HCT116 (cell line): Measurements from ENCODE around the gene UPK3A. TPM values are rescaled to one million over a fixed set of nuclear protein-coding genes. Genes with fewer than 3 reads are reported as not detected.

ENCODE experiments used
- ATAC-seq: fragments of 200-7000 bp; cut with Tn5 transposase; 2 replicates; pipeline ENCODE4 v1.9.1; 2020; ENCODE audit warnings: mild to moderate bottlenecking, moderate library complexity
- BruUV-seq: library from RNA; stranded (reverse); fragments of 400-500 nt; replicated peaks from 2 replicates; lab custom pipeline; 2021; lab: Mats Ljungman, UMichigan
- CTCF ChIA-PET: fragments of 300-600 bp; sonication (Branson Sonifier 250); formaldehyde crosslinking; loops from one replicate; lab custom pipeline; 2021; ENCODE audit warnings: antibody characterized with exemption; lab: Charles Lee
- POLR2A ChIA-PET: fragments of 300-600, 350-600 bp; sonication (Branson Sonifier 250); formaldehyde crosslinking; loops from one replicate; lab custom pipeline; 2021; ENCODE audit warnings: antibody characterized with exemption; lab: Charles Lee
- RAD21 ChIA-PET, 2 experiments: fragments of 300-600 bp; sonication (Branson Sonifier 250); formaldehyde crosslinking; loops; one replicate each; lab custom pipeline; 2023; ENCODE audit warnings: low total read pairs in 2 of 2; ENCODE audit not compliant: uncharacterized antibody in 2 of 2, unreplicated experiment in 2 of 2, low non-redundant PET in 1 of 2; lab: Charles Lee
- DNase-seq: peaks from one replicate; pipeline ENCODE4 v3.0.0-alpha.2; 2010; ENCODE audit warnings: low read depth, low spot score
- H2AFZ ChIP-seq: fragments of 200-600 bp; shearing (Covaris generic), sonication (generic); 2 replicates; pipeline ENCODE4 v1.6.1; 2017; ENCODE audit warnings: low read depth, mixed run types, mixed read lengths, antibody characterized with exemption, low read length; ENCODE audit not compliant: poor library complexity, severe bottlenecking
- H3K27ac ChIP-seq: 2 replicates; pipeline ENCODE4 v1.5.1; 2012; ENCODE audit warnings: low read depth, low read length
- H3K27me3 ChIP-seq: fragments of 200-600 bp; sonication (generic); 2 replicates; pipeline ENCODE4 v1.6.1; 2016; ENCODE audit warnings: mixed run types, low read length, mixed read lengths; ENCODE audit not compliant: insufficient read depth
- H3K36me3 ChIP-seq, 2 experiments: fragments of 200-500 bp in 1 of 2; fragments of 200-600 bp in 1 of 2; sonication (Bioruptor generic) in 1 of 2; sonication (generic) in 1 of 2; 2 replicates each; pipeline versions ENCODE4 v1.5.1 to v1.6.1; 2014 to 2016; ENCODE audit warnings: low read length in 2 of 2, inconsistent platforms in 1 of 2, mixed read lengths in 1 of 2, mixed run types in 1 of 2; ENCODE audit not compliant: insufficient read depth in 2 of 2, control insufficient read depth in 1 of 2
- H3K4me1 ChIP-seq, 2 experiments: fragments of 200-600 bp in 1 of 2; sonication (generic) in 1 of 2; 2 replicates each; pipeline versions ENCODE4 v1.5.1 to v1.6.1; 2012 to 2017; ENCODE audit warnings: low read length in 2 of 2, inconsistent platforms in 1 of 2, mild to moderate bottlenecking in 1 of 2, mixed read lengths in 1 of 2, mixed run types in 1 of 2, moderate library complexity in 1 of 2; ENCODE audit not compliant: insufficient read depth in 2 of 2, control insufficient read depth in 1 of 2
- H3K4me2 ChIP-seq: fragments of 200-600 bp; sonication (generic); 2 replicates; pipeline ENCODE4 v1.6.1; 2017; ENCODE audit warnings: mixed run types, low read length, mixed read lengths
- H3K4me3 ChIP-seq, 2 experiments: fragments of 200-600 bp in 1 of 2; sonication (generic) in 1 of 2; replicated peaks in 1 of 2; 2 replicates each; pipeline ENCODE4 v1.5.1; 2011 to 2016; ENCODE audit warnings: low read length in 2 of 2, control low read depth in 1 of 2, low read depth in 1 of 2, mild to moderate bottlenecking in 1 of 2, mixed read lengths in 1 of 2, mixed run types in 1 of 2
- H3K79me2 ChIP-seq: fragments of 200-600 bp; sonication (generic); 2 replicates; pipeline ENCODE4 v1.6.1; 2017; ENCODE audit warnings: mild to moderate bottlenecking, mixed run types, low read length, moderate library complexity, mixed read lengths; ENCODE audit not compliant: insufficient read depth
- H3K9ac ChIP-seq: fragments of 200-600 bp; sonication (generic); 2 replicates; pipeline ENCODE4 v1.6.1; 2016; ENCODE audit warnings: low read length, mixed read lengths
- H3K9me2 ChIP-seq: fragments of 200-600 bp; sonication (generic), shearing (Covaris generic); 2 replicates; pipeline ENCODE4 v1.6.1; 2017; ENCODE audit warnings: mixed run types, mild to moderate bottlenecking, moderate library complexity; ENCODE audit not compliant: insufficient read depth
- H3K9me3 ChIP-seq, 2 experiments: fragments of 200-500 bp in 1 of 2; fragments of 200-600 bp in 1 of 2; sonication (Bioruptor generic) in 1 of 2; sonication (generic) in 1 of 2; 2 replicates each; pipeline ENCODE4 v1.6.1; 2014 to 2017; ENCODE audit warnings: low read length in 2 of 2, mixed read lengths in 2 of 2, inconsistent platforms in 1 of 2, low read depth in 1 of 2, mild to moderate bottlenecking in 1 of 2, mixed run types in 1 of 2, moderate library complexity in 1 of 2; ENCODE audit not compliant: control insufficient read depth in 1 of 2, insufficient read depth in 1 of 2
- H4K20me1 ChIP-seq: fragments of 200-600 bp; sonication (generic), shearing (Covaris generic); 2 replicates; pipeline ENCODE4 v1.6.1; 2017; ENCODE audit warnings: mixed run types, mild to moderate bottlenecking, moderate library complexity; ENCODE audit not compliant: insufficient read depth
- ATF3 ChIP-seq: IDR thresholded peaks from 2 replicates; pipeline ENCODE4 v1.6.1; 2012
- CTCF ChIP-seq, 3 experiments: fragments of 200-600 bp in 1 of 3; sonication (generic) in 1 of 3; IDR thresholded peaks in 2 of 3; conservative IDR thresholded peaks in 1 of 3; 2 replicates each; pipeline ENCODE4 v1.5.1; 2012 to 2017; ENCODE audit warnings: low read depth in 2 of 3, low read length in 2 of 3, antibody characterized with exemption in 1 of 3, borderline replicate concordance in 1 of 3, control low read depth in 1 of 3, mild to moderate bottlenecking in 1 of 3, mixed read lengths in 1 of 3, mixed run types in 1 of 3, moderate library complexity in 1 of 3; ENCODE audit not compliant: insufficient read depth in 1 of 3
- EZH2 ChIP-seq: fragments of 200-600 bp; sonication (generic); IDR thresholded peaks from 2 replicates; pipeline ENCODE4 v1.6.1; 2017; ENCODE audit warnings: antibody characterized with exemption, mixed run types
- EZH2phosphoT487 ChIP-seq: fragments of 200-600 bp; IDR thresholded peaks from 2 replicates; pipeline ENCODE4 v1.6.1; 2018; ENCODE audit warnings: antibody characterized with exemption, borderline replicate concordance
- FOSL1 ChIP-seq: IDR thresholded peaks from 2 replicates; pipeline ENCODE4 v1.6.1; 2012; ENCODE audit warnings: low read depth
- JUND ChIP-seq: IDR thresholded peaks from 2 replicates; pipeline ENCODE4 v1.6.1; 2012
- MAX ChIP-seq: IDR thresholded peaks from 2 replicates; pipeline ENCODE4 v1.6.1; 2012
- POLR2A ChIP-seq: IDR thresholded peaks from 2 replicates; pipeline ENCODE4 v1.7.0; 2011; ENCODE audit warnings: borderline replicate concordance; ENCODE audit not compliant: insufficient read depth, insufficient read length; ENCODE audit errors: extremely low read depth
- RAD21 ChIP-seq: IDR thresholded peaks from 2 replicates; pipeline ENCODE4 v1.6.1; 2012; ENCODE audit warnings: low read depth, mild to moderate bottlenecking
- REST ChIP-seq: IDR thresholded peaks from 2 replicates; pipeline ENCODE4 v1.6.1; 2012; ENCODE audit warnings: low read depth
- SRF ChIP-seq: IDR thresholded peaks from 2 replicates; pipeline ENCODE4 v1.6.1; 2012; ENCODE audit warnings: low read depth
- TCF7L2 ChIP-seq: IDR thresholded peaks from 2 replicates; pipeline ENCODE4 v1.7.0; 2011; ENCODE audit warnings: borderline replicate concordance, inconsistent platforms; ENCODE audit not compliant: insufficient read depth, insufficient read length; ENCODE audit errors: extremely low read depth
- intact Hi-C: fragments of 100-400 bp; cut with micrococcal nuclease; formaldehyde crosslinking; loops from 2 replicates; pipeline ENCODE4 v1.10.0; 2022
- total RNA-seq: library from RNA; stranded (reverse); gene quantifications from one replicate; pipeline ENCODE4 v1.2.1, GENCODE V29; 2021; ENCODE audit not compliant: unreplicated experiment

The UPK3A gene
- total RNA-seq, 1 experiment from 2014 or later = not detected

- H3K27ac ChIP-seq = no peak overlapping the region
- no peak overlapping the region for H3K4me2 ChIP-seq
- DNase-seq (no peak), ATAC-seq (no peak)
- H3K4me1 ChIP-seq = peaks cover 46 to 67% of the 10 kb centered on the region in 2 experiments
- no peak overlapping the region for H2AFZ ChIP-seq
- H3K9me3 ChIP-seq = no peaks in the 10 kb centered on the region
- H4K20me1 ChIP-seq = no peaks in the 10 kb centered on the region
- no peak for TF ChIP-seq EZH2
- TF ChIP-seq TCF7L2 = no peak
- no peak for TF ChIP-seq JUND
- no peak for TF ChIP-seq SRF
- TF ChIP-seq CTCF (IDR thresholded peaks at IDR 0.05 in 2 of 3, conservative IDR thresholded peaks at IDR 0.05 in 1 of 3; ENCODE audit: borderline replicate concordance in 1 of 3, insufficient read depth in 1 of 3, low read depth in 2 of 3, low read length in 2 of 3) = peak in 1 of 3 experiments; percentile 17; a peak in 1 of 6 replicates
- TF ChIP-seq RAD21 = no peak; the same call in 1 of the 2 replicates
- no peak overlapping the region for H3K9ac ChIP-seq
- no peaks in the 10 kb centered on the region for H3K27me3 ChIP-seq
- H3K79me2 ChIP-seq = peaks cover 20% of the 10 kb centered on the region
- ChIA-PET CTCF (no interaction called here), RAD21 (interaction anchor here in 1 of 2 experiments (0.7 kb wide), 1 partner anchor 76 kb away, joined by 4 read pairs; no protein-coding TSS in a partner anchor), POLR2A (no interaction called here)
- intact Hi-C loops = no loop called here
- H3K36me3 ChIP-seq = no peaks in the 10 kb centered on the region; a peak in 1 of 4 replicates
- no peaks in the 10 kb centered on the region for H3K9me2 ChIP-seq
- BruUV-seq = no TSS peak
- no peak overlapping the region for H3K4me3 ChIP-seq
Observed at GRCh38 chr22:45242778-45243191, 42.0 kb upstream of the UPK3A start.

- Histone ChIP-seq H3K4me3 (no peak overlapping the region), H3K4me2 (peak overlapping the region; percentile 11; the same call in 1 of the 2 replicates), H3K27me3 (no peaks in the 10 kb centered on the region), H3K9me2 (no peaks in the 10 kb centered on the region), H3K36me3 (no peaks in the 10 kb centered on the region), H3K79me2 (peaks cover 6% of the 10 kb centered on the region), H4K20me1 (no peaks in the 10 kb centered on the region), H3K27ac (peak overlapping the region; percentile 97), H2AFZ (no peak overlapping the region), H3K9me3 (no peaks in the 10 kb centered on the region), H3K4me1 (peaks cover 43 to 67% of the 10 kb centered on the region in 2 experiments), H3K9ac (no peak overlapping the region)
- ChIA-PET RAD21 (no interaction called here), POLR2A (no interaction called here), CTCF (no interaction called here)
- intact Hi-C loops = no loop called here
- BruUV-seq = no TSS peak
- TF ChIP-seq REST (no peak), FOSL1 (no peak), ATF3 (no peak), POLR2A (no peak), MAX (no peak), EZH2phosphoT487 (no peak)
- DNase-seq (no peak), ATAC-seq (no peak)
Observed at GRCh38 chr22:45244916-45245315, 39.8 kb upstream of the UPK3A start.
